GM21619 (cell line): Measurements from ENCODE around the gene CIAPIN1.

ENCODE experiments used
- ATAC-seq: cut with Tn5 transposase; IDR thresholded peaks from one replicate; pipeline ENCODE4 v1.9.1; 2021; ENCODE audit not compliant: unreplicated experiment

Gene CIAPIN1

DNA sequence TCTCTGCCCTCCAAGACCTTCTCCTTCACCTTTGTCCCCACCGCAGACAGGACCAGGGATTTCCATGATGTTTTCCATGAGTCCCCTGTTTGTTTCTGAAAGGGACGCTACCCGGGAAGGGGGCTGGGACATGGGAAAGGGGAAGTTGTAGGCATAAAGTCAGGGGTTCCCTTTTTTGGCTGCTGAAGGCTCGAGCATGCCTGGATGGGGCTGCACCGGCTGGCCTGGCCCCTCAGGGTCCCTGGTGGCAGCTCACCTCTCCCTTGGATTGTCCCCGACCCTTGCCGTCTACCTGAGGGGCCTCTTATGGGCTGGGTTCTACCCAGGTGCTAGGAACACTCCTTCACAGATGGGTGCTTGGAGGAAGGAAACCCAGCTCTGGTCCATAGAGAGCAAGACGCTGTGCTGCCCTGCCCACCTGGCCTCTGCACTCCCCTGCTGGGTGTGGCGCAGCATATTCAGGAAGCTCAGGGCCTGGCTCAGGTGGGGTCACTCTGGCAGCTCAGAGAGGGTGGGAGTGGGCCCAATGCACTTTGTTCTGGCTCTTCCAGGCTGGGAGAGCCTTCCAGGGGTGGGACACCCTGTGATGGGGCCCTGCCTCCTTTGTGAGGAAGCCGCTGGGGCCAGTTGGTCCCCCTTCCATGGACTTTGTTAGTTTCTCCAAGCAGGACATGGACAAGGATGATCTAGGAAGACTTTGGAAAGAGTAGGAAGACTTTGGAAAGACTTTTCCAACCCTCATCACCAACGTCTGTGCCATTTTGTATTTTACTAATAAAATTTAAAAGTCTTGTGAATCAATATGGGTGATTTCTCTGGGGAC, 62.7 kb downstream of the CIAPIN1 start:
- no peak for ATAC-seq

DNA sequence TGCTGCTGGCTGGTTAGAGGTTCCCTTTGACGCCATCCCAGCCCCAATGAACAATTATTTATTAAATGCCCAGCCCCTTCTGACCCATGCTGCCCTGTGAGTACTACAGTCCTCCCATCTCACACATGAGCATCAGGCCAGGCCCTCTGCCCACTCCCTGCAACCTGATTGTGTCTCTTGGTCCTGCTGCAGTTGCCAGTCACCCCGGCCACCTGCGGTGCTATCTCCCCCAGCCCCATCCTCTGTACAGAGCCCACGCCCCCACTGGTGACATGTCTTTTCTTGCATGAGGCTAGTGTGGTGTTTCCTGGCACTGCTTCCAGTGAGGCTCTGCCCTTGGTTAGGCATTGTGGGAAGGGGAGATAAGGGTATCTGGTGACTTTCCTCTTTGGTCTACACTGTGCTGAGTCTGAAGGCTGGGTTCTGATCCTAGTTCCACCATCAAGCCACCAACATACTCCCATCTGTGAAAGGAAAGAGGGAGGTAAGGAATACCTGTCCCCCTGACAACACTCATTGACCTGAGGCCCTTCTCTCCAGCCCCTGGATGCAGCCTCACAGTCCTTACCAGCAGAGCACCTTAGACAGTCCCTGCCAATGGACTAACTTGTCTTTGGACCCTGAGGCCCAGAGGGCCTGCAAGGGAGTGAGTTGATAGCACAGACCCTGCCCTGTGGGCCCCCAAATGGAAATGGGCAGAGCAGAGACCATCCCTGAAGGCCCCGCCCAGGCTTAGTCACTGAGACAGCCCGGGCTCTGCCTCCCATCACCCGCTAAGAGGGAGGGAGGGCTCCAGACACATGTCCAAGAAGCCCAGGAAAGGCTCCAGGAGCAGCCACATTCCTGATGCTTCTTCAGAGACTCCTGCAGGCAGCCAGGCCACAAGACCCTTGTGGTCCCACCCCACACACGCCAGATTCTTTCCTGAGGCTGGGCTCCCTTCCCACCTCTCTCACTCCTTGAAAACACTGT, 63.6 kb downstream of the CIAPIN1 start:
- no peak for ATAC-seq

DNA sequence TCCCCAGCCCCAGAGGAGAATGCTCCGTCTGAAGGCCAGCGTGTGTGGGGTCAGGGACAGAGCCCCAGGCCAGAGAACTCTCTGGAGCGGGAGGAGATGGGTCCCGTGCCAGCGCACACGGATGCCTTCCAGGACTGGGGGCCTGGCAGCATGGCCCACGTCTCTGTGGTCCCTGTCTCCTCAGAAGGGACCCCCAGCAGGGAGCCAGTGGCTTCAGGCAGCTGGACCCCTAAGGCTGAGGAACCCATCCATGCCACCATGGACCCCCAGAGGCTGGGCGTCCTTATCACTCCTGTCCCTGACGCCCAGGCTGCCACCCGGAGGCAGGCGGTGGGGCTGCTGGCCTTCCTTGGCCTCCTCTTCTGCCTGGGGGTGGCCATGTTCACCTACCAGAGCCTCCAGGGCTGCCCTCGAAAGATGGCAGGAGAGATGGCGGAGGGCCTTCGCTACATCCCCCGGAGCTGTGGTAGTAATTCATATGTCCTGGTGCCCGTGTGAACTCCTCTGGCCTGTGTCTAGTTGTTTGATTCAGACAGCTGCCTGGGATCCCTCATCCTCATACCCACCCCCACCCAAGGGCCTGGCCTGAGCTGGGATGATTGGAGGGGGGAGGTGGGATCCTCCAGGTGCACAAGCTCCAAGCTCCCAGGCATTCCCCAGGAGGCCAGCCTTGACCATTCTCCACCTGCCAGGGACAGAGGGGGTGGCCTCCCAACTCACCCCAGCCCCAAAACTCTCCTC, 64.5 kb downstream of the CIAPIN1 start:
- no peak for ATAC-seq

DNA sequence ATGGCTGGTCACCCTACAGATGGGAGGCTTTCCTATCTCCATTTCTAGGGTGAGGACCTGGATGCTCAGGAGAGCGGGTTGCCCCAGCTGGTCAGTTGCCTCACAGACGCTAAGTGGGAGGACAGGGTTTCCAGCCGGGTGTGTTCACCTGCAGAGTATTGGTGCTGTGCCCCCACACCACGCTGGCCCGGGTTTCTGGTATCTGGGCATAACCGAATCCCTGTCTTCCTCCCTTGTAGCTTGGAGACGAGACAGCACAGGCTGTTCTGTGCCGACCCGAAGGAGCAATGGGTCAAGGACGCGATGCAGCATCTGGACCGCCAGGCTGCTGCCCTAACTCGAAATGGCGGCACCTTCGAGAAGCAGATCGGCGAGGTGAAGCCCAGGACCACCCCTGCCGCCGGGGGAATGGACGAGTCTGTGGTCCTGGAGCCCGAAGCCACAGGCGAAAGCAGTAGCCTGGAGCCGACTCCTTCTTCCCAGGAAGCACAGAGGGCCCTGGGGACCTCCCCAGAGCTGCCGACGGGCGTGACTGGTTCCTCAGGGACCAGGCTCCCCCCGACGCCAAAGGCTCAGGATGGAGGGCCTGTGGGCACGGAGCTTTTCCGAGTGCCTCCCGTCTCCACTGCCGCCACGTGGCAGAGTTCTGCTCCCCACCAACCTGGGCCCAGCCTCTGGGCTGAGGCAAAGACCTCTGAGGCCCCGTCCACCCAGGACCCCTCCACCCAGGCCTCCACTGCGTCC, 65.2 kb downstream of the CIAPIN1 start:
- ATAC-seq = no peak

DNA sequence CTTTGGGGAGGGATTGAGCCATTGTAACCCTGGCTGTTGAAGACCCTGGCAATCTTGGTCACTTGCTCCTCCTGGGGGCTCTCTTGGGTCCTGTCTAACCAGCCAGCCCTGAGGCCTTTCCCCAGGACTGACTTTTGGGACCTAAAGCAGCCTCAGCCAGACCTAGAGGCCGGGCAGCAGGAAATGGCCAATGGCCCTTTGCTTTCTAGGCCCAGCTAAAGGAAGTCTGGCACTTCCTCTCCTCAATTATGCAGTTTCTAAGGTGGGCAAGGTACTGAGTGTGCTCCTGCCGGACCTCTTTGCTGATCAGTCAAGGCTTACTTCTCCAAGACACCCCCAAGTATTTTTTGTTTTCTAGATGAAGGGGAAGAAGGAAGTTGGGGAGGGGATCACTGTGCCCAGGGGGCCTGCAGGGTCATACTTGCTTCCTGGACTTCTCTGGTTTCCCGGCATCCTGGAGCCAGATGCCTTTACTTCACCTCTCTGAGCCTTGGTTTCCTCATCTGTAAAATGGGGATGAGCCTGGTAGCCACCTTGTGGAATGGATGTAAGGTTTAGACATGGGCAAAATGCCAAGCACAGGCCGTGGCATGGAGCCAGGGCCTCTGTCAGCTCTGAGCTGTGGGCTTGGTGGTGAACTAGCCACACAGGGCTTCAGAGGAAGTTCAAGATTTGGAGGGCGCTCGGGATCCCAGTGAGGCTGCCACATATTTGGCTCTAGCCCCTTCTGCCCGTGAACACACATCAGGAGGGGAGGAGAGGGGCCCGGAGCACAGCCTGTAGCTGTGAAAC, 66.3 kb downstream of the CIAPIN1 start:
- ATAC-seq = no peak

DNA sequence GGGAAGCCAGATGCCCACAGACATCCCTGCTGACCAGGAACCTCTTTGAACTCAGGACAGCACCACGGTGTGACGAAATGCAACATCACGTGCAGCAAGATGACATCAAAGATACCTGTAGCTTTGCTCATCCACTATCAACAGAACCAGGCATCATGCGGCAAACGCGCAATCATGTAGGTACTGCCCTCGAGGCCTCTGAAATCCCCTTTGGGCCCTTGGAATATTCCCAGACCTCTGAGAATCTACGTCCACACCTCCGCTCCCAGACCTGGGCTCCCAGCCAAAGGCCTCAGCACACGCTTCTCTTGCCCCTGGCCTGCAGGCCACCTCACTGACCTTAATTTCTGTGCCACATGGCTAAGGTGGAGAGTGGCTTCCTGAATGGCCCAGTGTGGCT, 67.6 kb downstream of the CIAPIN1 start:
- ATAC-seq = no peak
